Keratinocyte (primary cell): Measurements from ENCODE around the gene ALDH1A3. TPM values are rescaled to one million over a fixed set of nuclear protein-coding genes. Genes with fewer than 3 reads are reported as not detected.

Experiments
- DNase-seq: peaks from one replicate; pipeline ENCODE4 v3.0.0-alpha.2; 2011; ENCODE audit warnings: low read depth, missing footprints, low spot score
- FAIRE-seq: peaks from 2 replicates; lab custom pipeline; 2011; peaks lifted over from hg19 to GRCh38; lab: Jason Lieb, UNC
- H2AFZ ChIP-seq: 2 replicates; pipeline ENCODE4 v1.6.0; 2012; ENCODE audit warnings: low read length, control low read depth, inconsistent platforms; ENCODE audit not compliant: control insufficient read depth
- H3K27ac ChIP-seq: 2 replicates; pipeline ENCODE4 v1.5.1; 2011; ENCODE audit warnings: low read length; ENCODE audit not compliant: control insufficient read depth, insufficient read depth
- H3K27me3 ChIP-seq: 3 replicates; pipeline ENCODE4 v1.6.0; 2011; ENCODE audit warnings: low read length; ENCODE audit not compliant: control insufficient read depth, insufficient read depth; ENCODE audit errors: extremely low read depth
- H3K36me3 ChIP-seq, 2 experiments: 2 replicates in 1 of 2; 3 replicates in 1 of 2; pipeline ENCODE4 v1.5.1; 2011; ENCODE audit warnings: low read length in 2 of 2, mild to moderate bottlenecking in 1 of 2; ENCODE audit not compliant: control insufficient read depth in 2 of 2, insufficient read depth in 2 of 2; ENCODE audit errors: extremely low read depth in 1 of 2
- H3K4me1 ChIP-seq: 3 replicates; pipeline ENCODE4 v1.5.1; 2011; ENCODE audit warnings: low read length; ENCODE audit not compliant: control insufficient read depth, insufficient read depth; ENCODE audit errors: extremely low read depth
- H3K4me2 ChIP-seq: 3 replicates; pipeline ENCODE4 v1.6.0; 2011; ENCODE audit warnings: low read depth, low read length; ENCODE audit not compliant: control insufficient read depth, insufficient read depth; ENCODE audit errors: extremely low read depth
- H3K4me3 ChIP-seq, 3 experiments: fragments of 200-600 bp in 1 of 3; sonication (generic) in 1 of 3; 2 replicates in 2 of 3; 3 replicates in 1 of 3; pipeline ENCODE4 v1.5.1; 2011 to 2016; ENCODE audit warnings: low read length in 3 of 3, mild to moderate bottlenecking in 3 of 3, control low read depth in 2 of 3, inconsistent platforms in 1 of 3, low read depth in 1 of 3, mixed read lengths in 1 of 3, mixed run types in 1 of 3, moderate library complexity in 1 of 3; ENCODE audit not compliant: control insufficient read depth in 2 of 3, insufficient read depth in 2 of 3; ENCODE audit errors: extremely low read depth in 1 of 3
- H3K79me2 ChIP-seq: 2 replicates; pipeline ENCODE4 v1.6.0; 2012; ENCODE audit warnings: low read length; ENCODE audit not compliant: control insufficient read depth, insufficient read depth
- H3K9ac ChIP-seq: 3 replicates; pipeline ENCODE4 v1.6.0; 2011; ENCODE audit warnings: low read length; ENCODE audit not compliant: control insufficient read depth, insufficient read depth; ENCODE audit errors: extremely low read depth
- H3K9me1 ChIP-seq: 3 replicates; pipeline ENCODE4 v1.6.0; 2011; ENCODE audit warnings: low read length; ENCODE audit not compliant: control insufficient read depth, insufficient read depth; ENCODE audit errors: extremely low read depth
- H3K9me3 ChIP-seq: 2 replicates; pipeline ENCODE4 v1.5.1; 2012; ENCODE audit warnings: low read depth, low read length; ENCODE audit not compliant: control insufficient read depth
- H4K20me1 ChIP-seq: 3 replicates; pipeline ENCODE4 v1.6.0; 2011; ENCODE audit warnings: low read length; ENCODE audit not compliant: control insufficient read depth, insufficient read depth; ENCODE audit errors: extremely low read depth
- CTCF ChIP-seq, 3 experiments: IDR thresholded peaks in 1 of 3; conservative IDR thresholded peaks in 1 of 3; optimal IDR thresholded peaks in 1 of 3; 2 replicates in 2 of 3; 3 replicates in 1 of 3; pipeline versions ENCODE3 to v1.5.1; 2011; ENCODE audit warnings: low read length in 3 of 3, mild to moderate bottlenecking in 3 of 3, moderate library complexity in 2 of 3, control low read depth in 1 of 3, inconsistent platforms in 1 of 3; ENCODE audit not compliant: insufficient read depth in 2 of 3; ENCODE audit errors: extremely low read depth in 1 of 3
- EZH2 ChIP-seq: IDR thresholded peaks from one replicate; pipeline ENCODE4 v1.6.1; 2012; ENCODE audit warnings: inconsistent platforms, mild to moderate bottlenecking, low read length, moderate library complexity
- dilution Hi-C: fragments of 300-500 bp; cut with MboI; formaldehyde crosslinking; loops from one replicate; pipeline ENCODE4 v1.7.0; 2020; ENCODE audit warnings: low sequenced_read_pairs; ENCODE audit not compliant: extremely low pct_ligation_motif_present
- polyA plus RNA-seq, 5 experiments: library from polyadenylated mRNA; depleted of rRNA in 3 of 5; stranded (reverse) in 3 of 5; stranded (forward) in 1 of 5; unstranded in 1 of 5; fragments of >200 nt; gene quantifications; 1 replicate in 1 of 5; 2 replicates in 3 of 5; 3 replicates in 1 of 5; pipeline versions ENCODE4 v1.2.1 to v1.2.3, GENCODE V29; 2011 to 2012; ENCODE audit warnings: missing spikeins in 2 of 5, low read depth in 1 of 5, low replicate concordance in 1 of 5

Gene ALDH1A3
- polyA plus RNA-seq, 1 donor (not counting 4 experiments of a cell fraction or from before 2014, with no cell fraction given) = 218 TPM

GRCh38 chr15:100881573-100882336 lies 2.1 kb downstream of the ALDH1A3 start:
- Histone ChIP-seq H3K9ac (peak overlapping the region; percentile 6), H3K79me2 (peaks cover 54% of the 10 kb centered on the region), H3K4me1 (peaks cover 21% of the 10 kb centered on the region), H2AFZ (no peak overlapping the region), H3K27ac (no peak overlapping the region), H3K9me3 (no peaks in the 10 kb centered on the region), H3K4me3 (peak overlapping the region in 2 of 3 experiments; percentile 14 to 85), H3K4me2 (peak overlapping the region; percentile 78), H3K27me3 (no peaks in the 10 kb centered on the region), H3K36me3 (peaks cover 0 to 7% of the 10 kb centered on the region in 2 experiments), H3K9me1 (no peaks in the 10 kb centered on the region), H4K20me1 (no peaks in the 10 kb centered on the region)
- DNase-seq (no peak), FAIRE-seq (no peak)
- no peak for TF ChIP-seq CTCF (optimal IDR thresholded peaks at IDR 0.05 in 1 of 3, IDR thresholded peaks at IDR 0.05 in 1 of 3, conservative IDR thresholded peaks at IDR 0.05 in 1 of 3; ENCODE audit: extremely low read depth in 1 of 3, insufficient read depth in 2 of 3, low read length in 3 of 3)
- no peak for TF ChIP-seq EZH2
- dilution Hi-C loops = no loop called here

GRCh38 chr15:100885116-100885515 lies 5.5 kb downstream of the ALDH1A3 start:
- H3K9me3 ChIP-seq = no peaks in the 10 kb centered on the region
- H3K9ac ChIP-seq = no peak overlapping the region
- dilution Hi-C loops = no loop called here
- no peak overlapping the region for H2AFZ ChIP-seq
- TF ChIP-seq EZH2 (no peak), CTCF (optimal IDR thresholded peaks at IDR 0.05 in 1 of 3, IDR thresholded peaks at IDR 0.05 in 1 of 3, conservative IDR thresholded peaks at IDR 0.05 in 1 of 3; ENCODE audit: extremely low read depth in 1 of 3, insufficient read depth in 2 of 3, low read length in 3 of 3) (no peak)
- no peaks in the 10 kb centered on the region for H3K27me3 ChIP-seq
- H3K27ac ChIP-seq = no peak overlapping the region
- peaks cover 54% of the 10 kb centered on the region for H3K79me2 ChIP-seq
- peaks cover 5 to 24% of the 10 kb centered on the region in 2 experiments for H3K36me3 ChIP-seq
- no peak overlapping the region for H3K4me2 ChIP-seq
- H3K4me1 ChIP-seq = peaks cover 16% of the 10 kb centered on the region
- no peaks in the 10 kb centered on the region for H3K9me1 ChIP-seq
- H4K20me1 ChIP-seq = no peaks in the 10 kb centered on the region
- FAIRE-seq (no peak), DNase-seq (no peak)
- H3K4me3 ChIP-seq = no peak overlapping the region
